GM21447 (cell line): Measurements from ENCODE around the gene ADSL.

ENCODE experiments used
- ATAC-seq: cut with Tn5 transposase; IDR thresholded peaks from one replicate; pipeline ENCODE4 v1.9.1; 2021; ENCODE audit not compliant: unreplicated experiment

ADSL gene

GRCh38 chr22:40434745-40435144 is 88.4 kb downstream of the ADSL start:
- ATAC-seq: no peak

DNA sequence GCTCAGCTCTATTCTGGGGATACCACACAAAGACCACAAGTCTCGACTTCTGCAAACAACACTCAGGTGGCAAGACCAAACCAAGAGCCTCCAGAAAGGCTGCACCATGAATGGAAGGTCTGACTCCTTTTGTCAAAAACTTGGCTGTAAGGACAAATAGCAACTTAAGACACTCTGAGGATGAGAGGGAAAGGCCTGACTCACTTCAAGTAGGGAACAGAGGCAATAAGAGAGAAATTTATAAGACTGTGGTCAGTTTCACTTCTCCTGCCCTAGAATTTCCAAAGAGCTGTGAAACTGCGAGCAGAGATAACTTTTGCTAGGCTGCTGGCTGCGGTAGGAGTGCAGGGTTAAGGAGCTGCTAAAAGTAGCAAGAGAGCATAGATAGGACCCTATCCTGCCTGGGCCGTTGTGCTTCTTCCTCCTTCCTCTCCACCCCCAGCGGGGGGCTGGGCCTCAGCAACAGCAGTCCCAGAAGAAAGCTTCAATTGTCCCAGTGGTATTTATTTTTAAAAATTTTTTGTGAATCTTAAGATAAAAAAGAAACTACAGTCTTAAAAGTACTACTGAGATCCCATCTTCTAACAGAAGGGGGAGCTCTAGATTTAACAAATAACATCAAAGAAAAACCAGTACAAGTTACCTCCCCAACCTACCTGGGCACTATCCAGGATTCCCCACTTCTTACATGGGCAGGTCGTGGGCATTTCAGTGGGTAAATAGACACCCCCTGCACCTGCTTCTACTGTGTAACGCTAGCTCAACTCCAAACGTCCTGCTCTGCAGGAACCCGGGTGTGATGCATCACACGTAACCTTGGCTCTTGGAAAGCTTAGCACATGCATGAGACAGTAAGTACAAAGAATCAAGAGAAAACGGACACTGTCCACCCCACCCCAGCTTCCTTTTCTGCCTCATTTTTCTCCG is 90.5 kb downstream of the ADSL start:
- peak; percentile 56 for ATAC-seq
